Hippocampal formation (tissue), 2 donors: Measurements from ENCODE around the gene STK32A.

Experiments used
- DNase-seq, 2 donors: peaks; one replicate each; lab custom pipeline; 2025; lab: John Stamatoyannopoulos, UW

STK32A gene

DNA sequence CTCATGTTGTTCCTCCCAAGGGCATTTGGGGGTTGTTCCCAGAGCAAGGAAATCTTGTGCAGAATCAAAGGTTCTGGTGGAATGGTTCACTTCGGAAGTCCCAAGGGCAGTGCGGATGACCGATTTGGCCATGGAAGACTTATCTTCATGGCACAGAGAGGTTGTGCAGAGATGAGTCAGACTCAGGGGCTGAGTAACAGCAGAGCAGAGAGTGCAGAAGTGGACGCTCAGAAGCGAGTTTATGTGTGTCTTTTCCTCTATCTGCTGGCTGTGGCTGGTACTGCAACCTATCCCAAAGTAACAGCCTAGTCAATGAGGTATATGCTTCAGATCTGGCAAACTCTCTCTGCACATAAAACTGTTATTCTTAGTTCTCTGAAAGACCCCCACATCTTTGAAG, 157.0 kb downstream of the STK32A start:
- peak in 1 of 2 donors; percentile 38 for DNase-seq

DNA sequence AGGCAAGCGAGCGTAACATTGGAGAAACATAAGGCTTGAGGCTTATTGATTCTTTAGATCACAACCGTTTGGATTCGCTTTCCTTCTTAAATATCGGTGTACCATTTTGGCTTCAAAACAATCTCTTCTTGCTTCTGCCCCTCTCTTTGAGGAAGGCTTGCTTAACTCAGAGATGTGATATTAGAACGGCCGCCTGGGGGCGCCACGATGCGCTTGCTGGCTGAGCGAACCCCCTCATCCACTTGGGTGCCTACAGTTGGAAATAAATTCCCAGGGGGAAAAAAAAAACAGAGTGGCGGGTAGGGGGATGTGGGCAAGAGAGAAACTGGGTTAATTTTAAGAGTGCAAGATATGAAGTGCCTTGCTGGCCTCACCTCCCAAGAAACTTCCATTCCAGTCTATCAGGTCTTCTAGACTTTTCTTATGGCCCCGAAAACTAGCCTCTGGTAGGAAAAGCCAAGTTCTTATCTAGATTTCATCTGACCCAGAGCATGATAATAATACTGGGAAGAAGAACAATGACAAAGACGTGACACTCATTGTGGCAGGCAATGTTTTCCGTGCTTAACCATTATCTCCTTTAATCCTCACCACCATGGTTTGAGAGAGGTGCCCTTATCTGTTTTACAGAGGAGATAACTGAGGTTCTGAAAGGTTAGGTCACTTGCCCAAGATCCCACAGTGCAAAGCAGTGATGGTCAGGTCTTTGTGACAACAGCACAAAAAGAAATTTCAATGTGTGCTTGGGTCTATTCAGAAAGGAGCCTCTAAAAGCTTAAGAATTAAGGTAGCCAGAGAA, 159.2 kb downstream of the STK32A start:
- DNase-seq: no peak

DNA sequence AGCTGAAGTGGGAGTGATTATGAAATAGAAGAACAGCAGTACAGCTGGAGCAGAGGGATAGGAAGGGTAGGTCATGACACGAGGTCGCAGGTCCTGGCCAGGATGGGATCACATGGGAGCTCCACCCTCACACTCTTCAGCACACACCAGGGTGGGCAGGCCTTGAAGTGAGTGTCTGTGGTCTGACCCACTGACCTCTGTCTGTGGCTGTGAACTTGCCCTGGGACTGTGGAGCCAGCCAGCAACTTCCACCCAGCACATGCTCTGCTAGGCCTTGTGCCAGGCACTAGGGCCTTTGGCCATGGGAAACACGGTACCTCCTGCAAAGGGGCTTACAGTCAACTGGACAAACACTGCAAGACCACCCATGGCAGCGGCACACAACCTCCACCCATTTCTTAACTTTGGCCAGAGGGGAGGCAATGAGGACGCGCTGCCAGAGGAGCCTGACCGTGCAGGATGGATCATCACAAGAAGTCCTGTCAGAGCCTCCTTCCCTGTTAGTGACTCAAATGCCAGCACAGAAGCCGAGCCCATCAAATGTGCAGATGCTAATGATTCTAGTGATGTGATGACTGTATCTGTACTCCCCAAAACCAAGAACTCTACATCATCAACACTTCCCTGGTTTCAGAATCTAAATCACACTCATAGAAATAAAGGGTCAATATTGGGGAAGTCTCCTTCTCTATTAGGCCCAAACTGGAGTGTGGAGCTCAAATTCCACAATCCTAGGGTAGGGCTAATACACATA, 161.4 kb downstream of the STK32A start:
- no peak for DNase-seq

DNA sequence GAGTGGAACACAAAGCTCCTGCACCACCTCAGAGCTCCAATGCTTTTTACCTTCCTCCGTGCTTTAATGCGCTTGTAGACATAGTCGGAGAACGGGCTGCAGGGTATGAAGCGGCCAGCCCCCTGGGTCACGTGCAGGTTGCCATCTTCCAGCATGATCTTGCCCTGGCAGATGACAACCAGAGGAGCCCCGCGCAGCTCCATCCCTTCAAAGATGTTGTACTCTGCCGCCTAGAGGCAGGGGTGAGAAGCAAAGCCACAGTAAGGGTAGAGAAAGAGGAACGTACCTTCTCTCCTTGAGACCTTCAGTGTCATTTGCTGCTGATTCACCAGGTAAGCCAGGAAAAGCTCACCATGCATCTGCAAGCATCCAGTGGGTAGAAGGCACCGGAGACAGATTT, 162.8 kb downstream of the STK32A start:
- no peak for DNase-seq

DNA sequence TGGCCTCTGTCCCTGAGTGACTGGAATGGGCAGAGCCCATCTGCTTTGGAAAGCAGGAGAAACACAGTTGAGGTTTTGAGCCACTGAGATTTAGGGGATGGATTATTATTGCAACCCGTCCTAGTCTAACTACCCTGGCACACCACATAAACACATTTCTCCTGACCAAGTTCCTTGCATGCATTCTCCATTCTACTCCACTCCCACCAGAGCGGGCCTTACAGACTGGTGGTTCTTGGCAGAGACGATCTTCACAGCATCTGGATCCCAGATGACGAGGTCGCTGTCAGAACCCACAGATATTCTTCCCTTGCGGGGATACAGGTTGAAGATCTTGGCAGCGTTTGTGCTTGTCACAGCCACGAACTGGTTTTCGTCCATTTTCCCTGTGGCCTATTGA, 164.0 kb downstream of the STK32A start:
- DNase-seq: no peak

DNA sequence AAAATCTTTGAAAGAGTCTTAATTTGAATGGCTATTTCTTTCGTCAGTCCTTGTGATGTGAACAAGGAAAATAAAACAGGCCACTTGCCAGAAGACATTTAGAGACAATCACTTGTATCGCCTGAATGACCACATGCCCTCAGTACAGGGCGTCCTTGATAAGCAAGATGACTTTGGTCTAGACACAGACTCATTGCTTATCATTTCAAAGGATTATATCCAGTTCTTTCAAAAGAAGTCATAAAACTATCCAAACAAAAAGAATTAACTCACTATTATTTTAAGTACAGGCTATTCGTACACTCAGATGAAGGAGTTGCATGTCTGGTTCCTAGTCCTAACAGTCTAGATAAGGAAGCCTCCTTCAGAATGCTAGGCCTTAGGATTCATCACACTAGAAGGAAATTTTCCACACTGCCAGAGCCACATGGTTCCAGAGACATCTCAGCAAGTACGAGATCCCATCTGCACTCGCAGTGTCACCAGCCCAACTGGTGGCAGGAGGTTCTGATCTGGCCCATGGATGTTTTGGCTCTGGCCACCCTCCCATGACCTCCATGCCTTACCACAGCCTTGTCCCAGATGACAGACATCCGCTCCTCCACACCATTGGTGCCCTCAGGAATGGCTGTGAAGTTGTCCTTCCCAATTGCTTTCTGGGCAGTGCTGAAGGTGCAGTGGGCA, 165.4 kb downstream of the STK32A start:
- no peak for DNase-seq

DNA sequence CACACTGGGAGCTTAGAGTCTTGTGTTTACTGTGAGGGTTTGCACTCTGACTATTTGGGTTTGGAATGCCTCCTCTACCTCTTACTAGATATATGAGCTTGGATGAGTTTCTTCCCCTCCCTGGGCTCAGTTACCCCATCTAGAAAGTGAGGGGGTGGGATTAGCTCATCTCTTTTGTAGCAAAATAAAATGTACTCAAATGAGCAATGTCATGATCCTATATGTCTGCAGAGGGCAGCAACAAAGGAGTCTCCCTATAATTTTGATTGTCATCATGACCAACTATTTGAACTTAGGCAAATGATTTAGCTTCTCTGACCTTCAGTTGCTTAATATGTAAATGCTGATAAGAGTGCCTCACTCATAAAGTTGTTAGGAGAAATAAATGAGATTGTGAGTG, 166.1 kb downstream of the STK32A start:
- no peak for DNase-seq

DNA sequence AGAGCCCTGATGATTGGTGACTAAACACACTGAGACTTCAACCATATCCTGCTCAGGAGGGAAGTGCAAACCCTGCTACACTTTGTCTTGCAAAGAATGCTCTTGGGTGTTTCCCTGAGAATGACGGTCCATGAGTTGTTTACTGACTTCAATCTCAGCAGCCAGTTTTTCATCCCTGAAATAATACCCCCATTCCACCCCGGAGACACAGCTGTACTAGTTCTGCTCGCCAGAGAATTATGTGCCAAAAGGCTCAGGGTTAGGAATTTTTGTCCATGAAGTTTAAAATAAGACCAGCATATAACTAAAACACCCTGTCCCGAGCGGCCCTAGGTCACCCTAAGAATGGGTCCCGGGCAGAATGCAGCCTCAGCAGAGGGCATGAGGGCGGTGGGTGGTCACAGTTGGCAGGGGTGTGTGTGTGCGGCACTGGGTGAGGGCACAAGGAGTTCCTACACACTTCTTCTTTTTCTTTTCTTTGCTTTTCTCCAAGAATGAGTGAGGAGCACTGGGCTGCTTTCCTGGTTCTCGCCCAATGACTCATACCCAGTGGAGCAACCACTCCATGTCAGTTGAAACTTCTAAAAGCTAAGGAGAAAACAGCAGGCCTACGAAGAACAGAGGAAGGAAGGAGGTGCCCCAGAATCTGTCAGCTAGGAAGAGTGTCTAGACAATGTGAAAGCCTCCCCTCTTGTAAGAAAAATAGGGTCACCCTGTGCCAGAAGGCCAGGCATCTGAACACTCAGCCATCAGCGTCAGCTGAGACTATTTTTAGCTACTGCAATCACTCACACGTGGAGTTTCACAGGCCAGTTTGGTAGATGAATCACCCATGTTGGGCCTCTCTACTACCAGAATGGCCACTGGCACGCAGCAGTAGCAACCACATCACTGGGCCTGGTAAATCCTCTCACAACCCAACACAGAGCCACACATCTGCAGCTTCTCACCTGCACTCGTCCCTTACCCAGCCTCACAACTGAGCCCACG, 169.1 kb downstream of the STK32A start:
- DNase-seq: no peak

DNA sequence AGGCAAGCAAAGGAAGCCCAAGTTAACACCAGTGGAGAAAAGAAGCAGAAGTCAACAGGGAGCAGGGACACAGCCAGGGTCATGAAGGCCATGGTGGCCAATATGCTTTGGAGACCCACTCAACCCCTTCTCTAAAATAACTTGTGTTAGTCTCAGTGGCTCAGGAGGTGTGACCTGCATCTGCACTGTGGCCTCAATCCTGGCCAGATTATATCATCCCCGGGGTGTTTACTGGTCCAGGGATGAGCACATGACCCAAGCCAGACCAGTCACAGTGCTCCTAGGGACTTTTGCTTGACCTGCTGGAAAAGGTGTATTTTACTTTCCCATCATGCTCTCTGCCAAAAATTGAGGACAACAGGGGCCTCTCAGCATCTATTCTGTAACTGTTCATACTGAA, 169.9 kb downstream of the STK32A start:
- no peak for DNase-seq

DNA sequence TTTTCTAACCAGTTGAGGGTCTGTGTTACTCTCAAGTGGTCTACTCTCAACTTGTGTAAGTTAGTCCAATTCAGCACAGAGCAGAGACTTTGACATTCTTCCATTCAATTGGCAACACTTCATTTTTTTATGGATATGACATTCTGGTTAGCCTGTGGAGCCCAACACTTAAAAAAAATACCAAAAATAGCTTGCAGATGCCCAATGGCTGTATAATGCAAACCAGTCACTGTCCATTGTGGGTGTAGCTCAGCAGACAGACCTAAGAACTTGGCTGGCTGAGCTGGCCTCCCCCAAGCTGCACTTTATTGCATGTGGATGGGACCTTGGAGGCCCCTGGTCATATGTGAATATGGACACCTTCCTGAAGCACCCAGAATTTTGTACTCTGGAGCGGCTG, 171.8 kb downstream of the STK32A start:
- DNase-seq: no peak

DNA sequence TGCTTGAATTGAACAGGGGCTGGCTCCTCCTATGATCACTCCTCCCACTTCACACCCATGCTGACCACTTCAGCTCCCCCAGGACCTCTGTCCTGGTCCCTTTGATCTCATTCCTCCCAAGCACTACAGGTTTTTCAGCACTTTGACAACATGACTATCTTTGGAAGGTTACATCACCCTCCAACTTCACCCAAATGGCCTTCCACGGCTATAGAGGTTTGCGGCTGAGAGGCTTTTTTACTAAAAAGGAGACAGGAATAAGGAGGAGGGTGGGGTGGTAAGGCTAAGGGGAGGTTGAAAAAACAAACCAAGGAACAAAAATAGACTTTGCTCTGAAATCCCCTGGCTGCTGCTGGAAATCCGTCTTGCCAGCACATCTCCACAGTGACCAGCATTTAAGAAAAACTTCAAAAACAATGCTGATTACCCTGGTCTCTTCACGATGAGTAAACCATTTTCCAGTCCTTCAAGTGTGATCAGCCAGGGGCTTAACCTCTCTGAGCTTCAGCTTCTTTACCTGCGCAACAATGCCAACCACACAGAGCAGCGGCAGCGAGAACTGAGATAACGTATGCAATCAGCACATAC, 172.4 kb downstream of the STK32A start:
- DNase-seq: no peak

DNA sequence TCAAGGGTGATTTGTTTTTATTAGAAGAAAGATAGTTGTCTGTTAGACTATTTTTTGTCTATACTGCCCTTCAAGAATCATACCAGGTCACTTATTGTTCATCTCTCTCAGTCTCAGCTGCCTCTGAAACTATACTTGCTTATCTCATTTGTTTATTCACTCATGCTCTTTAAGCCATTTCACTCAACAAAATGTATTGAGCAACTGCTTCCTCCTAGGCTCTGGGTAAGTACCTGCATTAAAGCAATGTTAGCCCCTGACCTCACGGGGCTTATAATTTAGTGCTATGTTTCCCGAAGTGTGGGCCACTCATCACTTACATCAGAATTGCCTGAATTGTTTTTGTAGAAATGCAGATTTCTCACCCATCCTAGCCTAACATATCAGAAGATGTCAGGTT, 174.2 kb downstream of the STK32A start:
- DNase-seq: no peak

DNA sequence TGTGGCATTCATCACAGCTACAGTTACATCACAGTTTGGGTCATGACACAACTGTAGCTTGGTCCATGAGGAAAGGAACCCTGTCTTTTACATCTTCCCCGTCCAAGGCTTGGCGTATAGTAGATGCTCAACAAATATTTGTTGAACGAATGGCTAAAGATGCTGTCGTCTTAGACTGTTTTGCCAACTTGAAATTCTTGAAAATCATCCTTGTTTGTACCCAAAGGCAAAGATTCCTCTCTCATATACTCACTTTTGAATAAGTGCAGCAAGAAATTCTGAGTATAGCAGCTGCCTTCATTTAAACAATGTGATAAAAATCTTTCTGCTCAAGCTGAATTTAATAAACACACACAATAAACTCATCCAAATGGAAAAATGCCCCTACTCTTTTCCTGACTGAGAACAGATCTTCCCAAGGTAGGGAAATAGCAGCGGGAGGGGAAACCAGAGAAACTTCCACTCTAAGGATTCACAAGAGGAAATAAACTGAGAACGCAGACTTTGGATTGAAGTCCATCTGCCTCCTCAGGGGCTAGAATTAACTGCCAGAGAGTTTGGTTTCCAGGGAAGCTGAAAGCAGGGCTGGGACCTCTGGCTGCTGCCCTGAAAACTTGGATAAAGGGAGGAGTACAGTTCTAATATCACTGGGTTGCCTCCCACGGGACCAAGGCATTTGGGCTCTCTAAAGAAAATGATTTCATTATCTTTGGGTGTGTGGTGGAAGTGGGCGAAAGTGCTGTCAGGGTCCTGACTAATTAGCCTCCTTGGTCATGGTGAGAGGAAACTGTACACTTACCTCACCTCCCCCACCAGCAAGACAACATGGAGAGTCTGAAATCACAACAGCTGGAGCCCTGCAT, 175.9 kb downstream of the STK32A start:
- no peak for DNase-seq

DNA sequence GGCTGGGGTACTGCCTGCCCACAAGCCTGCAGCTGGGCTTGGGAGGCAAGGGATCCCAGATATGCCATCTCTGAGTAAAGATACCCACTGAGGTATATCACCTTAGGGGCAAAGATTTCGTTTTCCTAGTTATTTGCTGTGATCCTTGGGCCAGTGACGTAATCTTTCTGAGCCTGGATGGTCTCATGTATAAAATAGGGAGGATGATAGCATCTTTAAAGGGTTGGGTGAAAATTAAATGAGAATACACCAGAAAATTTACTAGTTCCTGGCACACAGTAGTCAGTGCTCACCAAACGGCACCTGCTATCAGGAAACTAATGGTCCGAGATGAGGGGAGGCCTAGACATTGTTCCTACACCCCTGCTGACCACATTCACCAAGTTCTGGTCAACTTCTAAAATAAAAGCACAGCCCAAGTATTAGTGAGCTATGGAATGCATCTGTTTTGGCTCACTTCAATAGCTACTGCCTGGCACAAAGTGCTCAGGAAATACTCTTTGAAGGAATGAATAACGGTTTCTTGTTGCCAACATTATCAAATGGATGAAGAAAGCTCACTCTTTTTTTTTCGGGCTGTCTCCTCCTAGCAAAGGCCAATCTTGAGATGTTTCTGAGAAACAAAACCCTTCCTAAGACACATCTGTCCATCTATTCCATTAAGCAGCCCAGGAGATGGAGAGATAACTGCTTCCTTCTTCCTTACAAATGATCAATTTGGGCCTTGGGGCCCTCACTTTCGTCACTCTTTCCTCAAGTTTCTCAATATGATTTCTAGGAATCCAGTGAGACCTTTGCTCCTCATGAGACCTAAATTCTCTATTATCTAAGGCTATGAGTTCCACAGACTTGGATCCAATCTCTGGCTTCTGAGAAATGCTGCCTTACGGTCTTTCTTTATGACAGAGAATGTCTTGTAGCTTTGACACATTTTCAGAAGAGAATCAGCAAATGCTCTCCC, 176.8 kb downstream of the STK32A start:
- no peak for DNase-seq

DNA sequence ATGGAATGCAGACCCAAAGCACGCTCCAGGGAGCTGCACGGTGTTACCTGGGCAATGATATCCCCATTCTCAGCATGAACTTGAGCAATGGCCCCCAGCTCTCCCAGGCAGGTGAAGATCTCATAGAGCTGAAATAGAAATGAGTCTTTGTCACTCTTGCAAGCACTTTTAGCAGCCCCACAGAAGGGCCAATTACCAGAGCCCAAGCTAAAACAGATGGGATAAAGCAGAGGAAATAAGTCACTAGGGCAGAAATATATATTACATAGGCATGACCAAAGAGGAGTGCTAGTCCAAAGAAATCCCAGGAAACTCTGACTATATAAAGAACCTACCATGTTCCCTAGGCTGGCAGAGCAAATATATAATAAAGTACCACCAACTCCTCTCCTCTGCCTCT, 177.7 kb downstream of the STK32A start:
- DNase-seq: no peak

DNA sequence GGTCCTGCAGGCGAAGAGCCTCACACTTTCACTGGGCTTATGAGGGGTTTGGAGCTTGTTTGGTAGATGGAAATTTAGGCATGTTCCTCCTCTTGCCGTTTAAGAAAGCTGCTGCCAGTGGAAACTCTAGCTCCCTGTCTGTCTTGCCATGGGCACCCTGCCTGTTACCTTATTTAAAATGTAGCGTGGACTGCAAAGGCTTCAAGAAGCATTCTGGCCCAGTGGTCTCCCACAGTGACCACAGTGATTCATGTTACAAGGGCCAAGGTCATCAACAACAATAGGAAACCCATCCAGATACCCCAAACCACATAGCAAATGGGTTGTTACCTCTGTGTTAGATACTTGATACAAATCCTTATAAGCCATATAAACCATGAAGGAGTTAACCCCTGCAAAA, 178.4 kb downstream of the STK32A start:
- DNase-seq: no peak

DNA sequence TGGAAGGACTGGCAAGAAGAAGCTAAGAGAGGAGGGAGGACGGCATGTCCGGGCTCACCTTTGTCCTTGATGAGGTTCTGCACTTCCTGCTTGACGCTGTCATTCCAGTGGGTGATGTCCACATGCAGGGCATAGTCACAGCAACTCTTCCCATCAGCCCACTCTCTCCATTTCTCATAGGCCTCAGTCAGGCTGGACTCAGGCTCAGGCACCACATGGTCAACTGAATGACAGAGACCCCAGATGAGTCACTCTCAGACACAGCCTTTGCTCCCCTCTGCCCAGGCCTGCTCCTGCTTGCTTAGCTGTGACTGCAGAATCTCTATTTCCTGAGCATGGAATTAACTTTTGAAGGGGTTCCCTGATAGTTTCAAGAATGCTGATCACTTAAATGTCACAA, 180.8 kb downstream of the STK32A start:
- no peak for DNase-seq

DNA sequence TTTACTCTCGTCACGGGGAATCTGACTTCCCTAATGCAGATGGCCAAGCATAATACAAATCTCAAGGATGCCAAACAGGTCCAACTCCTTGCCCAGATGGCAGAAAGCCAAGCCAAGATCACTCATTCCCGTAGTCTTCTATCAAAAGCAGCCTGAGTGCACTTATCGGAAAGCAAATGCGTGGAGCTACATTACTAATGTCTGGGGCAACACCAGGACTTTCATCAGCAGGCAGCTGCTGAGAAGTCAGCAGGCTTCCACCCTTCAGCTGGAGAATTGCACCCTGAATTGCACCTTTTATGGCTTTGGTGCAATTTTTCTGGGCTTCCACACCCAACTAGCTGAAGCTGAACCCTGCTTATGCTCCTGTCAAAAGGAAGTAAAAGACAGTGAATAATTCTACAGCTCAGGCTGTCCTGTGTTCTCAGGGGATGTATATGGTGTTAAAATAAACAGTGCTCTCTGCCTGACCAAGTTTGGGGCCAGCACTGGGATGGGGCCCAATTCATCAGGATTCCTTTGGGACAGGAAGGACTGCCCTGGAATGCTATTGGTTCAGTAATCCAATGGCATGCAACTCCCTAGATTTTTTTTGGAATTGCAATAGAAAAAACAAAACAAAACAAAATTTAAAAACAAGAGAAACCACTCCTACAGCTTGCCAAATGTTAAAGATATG, 182.4 kb downstream of the STK32A start:
- no peak for DNase-seq

DNA sequence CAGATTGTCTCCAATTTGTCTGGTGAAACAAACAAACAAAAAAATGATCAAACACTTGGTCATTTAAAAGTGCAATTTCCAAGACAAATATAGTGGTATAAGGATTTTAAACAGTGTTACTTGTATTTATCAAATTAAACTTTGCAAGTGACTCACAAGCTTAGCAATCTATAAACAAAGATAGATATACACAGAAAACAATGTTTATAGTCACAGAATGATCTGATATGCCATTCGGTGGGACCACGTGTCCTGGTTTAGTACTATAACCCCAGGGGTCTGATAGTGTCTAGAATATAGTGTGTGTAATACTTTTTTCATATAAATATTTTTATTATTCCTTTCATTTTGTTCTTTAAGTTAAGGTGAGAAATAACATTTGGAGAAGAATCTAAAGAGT, 183.8 kb downstream of the STK32A start:
- DNase-seq: no peak
